ENCODE measurements around the gene REELD1. TPM values are rescaled to one million over a fixed set of nuclear protein-coding genes. Genes with fewer than 3 reads are reported as not detected.

The REELD1 gene
- total RNA-seq, 1 experiment from 2014 or later: not detected

DNA sequence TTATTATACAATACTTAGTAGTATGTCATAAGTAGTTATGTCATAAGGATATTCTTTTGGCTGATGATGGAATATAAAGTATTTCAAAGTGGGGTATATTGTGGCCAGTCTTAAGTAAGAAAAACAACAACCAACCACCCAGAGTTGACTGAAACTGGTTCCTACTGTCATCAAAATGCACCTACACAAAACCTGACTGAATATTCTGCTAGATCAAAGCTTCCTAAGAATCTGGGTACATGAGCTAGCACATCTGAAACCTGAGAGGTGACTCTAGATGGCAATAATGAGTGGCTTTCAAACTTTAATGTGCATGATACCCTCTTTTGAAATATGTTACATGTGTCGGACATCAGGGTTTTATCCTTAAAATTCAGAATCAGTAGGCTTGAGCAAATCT, 60.4 kb downstream of the REELD1 start:
- no peak overlapping the region for H2BK12ac ChIP-seq (ENCODE audit: insufficient read length, low read depth, low read length)
- no peak overlapping the region for H3K4me2 ChIP-seq (ENCODE audit: insufficient read depth, insufficient read length, low read length)
- no peak overlapping the region for H4K5ac ChIP-seq (ENCODE audit: insufficient read length, low read depth, low read length)
- TF ChIP-seq, protein P1, sequence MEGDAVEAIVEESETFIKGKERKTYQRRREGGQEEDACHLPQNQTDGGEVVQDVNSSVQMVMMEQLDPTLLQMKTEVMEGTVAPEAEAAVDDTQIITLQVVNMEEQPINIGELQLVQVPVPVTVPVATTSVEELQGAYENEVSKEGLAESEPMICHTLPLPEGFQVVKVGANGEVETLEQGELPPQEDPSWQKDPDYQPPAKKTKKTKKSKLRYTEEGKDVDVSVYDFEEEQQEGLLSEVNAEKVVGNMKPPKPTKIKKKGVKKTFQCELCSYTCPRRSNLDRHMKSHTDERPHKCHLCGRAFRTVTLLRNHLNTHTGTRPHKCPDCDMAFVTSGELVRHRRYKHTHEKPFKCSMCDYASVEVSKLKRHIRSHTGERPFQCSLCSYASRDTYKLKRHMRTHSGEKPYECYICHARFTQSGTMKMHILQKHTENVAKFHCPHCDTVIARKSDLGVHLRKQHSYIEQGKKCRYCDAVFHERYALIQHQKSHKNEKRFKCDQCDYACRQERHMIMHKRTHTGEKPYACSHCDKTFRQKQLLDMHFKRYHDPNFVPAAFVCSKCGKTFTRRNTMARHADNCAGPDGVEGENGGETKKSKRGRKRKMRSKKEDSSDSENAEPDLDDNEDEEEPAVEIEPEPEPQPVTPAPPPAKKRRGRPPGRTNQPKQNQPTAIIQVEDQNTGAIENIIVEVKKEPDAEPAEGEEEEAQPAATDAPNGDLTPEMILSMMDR (conservative IDR thresholded peaks at IDR 0.05): no peak
- no peak overlapping the region for H4K91ac ChIP-seq (ENCODE audit: insufficient read length, low read depth, low read length)
- Mint-ChIP-seq H3K4me1 (no peaks in the 10 kb centered on the region), H3K4me3 (no peak overlapping the region), H3K9me3 (no peaks in the 10 kb centered on the region), H3K27ac (no peak overlapping the region), H3K36me3 (ENCODE audit: insufficient read depth in 1 of 3, low read depth in 3 of 3) (no peaks in the 10 kb centered on the region), H3K27me3 (ENCODE audit: low read depth) (no peaks in the 10 kb centered on the region)
- DNase-seq: no peak
- no peaks in the 10 kb centered on the region for H3K4me1 ChIP-seq (ENCODE audit: insufficient read depth, low read length)
- H3K9me3 ChIP-seq (ENCODE audit: control insufficient read depth, low read depth, low read length): no peaks in the 10 kb centered on the region
- no peaks in the 10 kb centered on the region for H3K79me1 ChIP-seq (ENCODE audit: insufficient read depth, low read depth, low read length, poor library complexity, severe bottlenecking)
- H3K4ac ChIP-seq (ENCODE audit: low read depth, low read length): no peak overlapping the region
- H3K79me2 ChIP-seq (ENCODE audit: insufficient read depth, low read length): no peaks in the 10 kb centered on the region
- H3K23ac ChIP-seq (ENCODE audit: insufficient read length, low read depth, low read length): no peak overlapping the region
- H2BK120ac ChIP-seq (ENCODE audit: low read depth, low read length, poor library complexity, severe bottlenecking): no peak overlapping the region
- no peaks in the 10 kb centered on the region for H3K27me3 ChIP-seq (ENCODE audit: insufficient read depth, low read length)
- no CpG with 5 or more reads among the region's 1 CpG for WGBS (ENCODE audit: extremely low coverage, insufficient read length, low lambda C conversion rate)
- H2AFZ ChIP-seq (ENCODE audit: low read length): no peak overlapping the region
- no peaks in the 10 kb centered on the region for H3K23me2 ChIP-seq (ENCODE audit: insufficient read length, low read depth, low read length, poor library complexity, severe bottlenecking)
- no peak overlapping the region for H2AK5ac ChIP-seq (ENCODE audit: insufficient read length, low read length)
- no peak overlapping the region for H2BK5ac ChIP-seq (ENCODE audit: insufficient read length, low read length)
- H3K14ac ChIP-seq (ENCODE audit: insufficient read depth, low read length): no peak overlapping the region
- H3T11ph ChIP-seq (ENCODE audit: low read length): no peak overlapping the region
- no peak overlapping the region for H3K18ac ChIP-seq (ENCODE audit: insufficient read length, low read depth, low read length)
- H2BK15ac ChIP-seq (ENCODE audit: low read depth, low read length): no peak overlapping the region
- no peak overlapping the region for H3K9ac ChIP-seq (ENCODE audit: extremely low read depth, insufficient read length, low read length)
- no peak overlapping the region for H4K8ac ChIP-seq (replicated peaks; ENCODE audit: insufficient read length, low read depth, low read length)
- H4K20me1 ChIP-seq (ENCODE audit: control insufficient read depth, insufficient read depth, insufficient read length): no peaks in the 10 kb centered on the region
- H2BK20ac ChIP-seq (ENCODE audit: low read depth, low read length, poor library complexity, severe bottlenecking): no peak overlapping the region
- no peak overlapping the region for H3K27ac ChIP-seq (ENCODE audit: insufficient read length, low read depth, low read length)
- no peak overlapping the region for H3K56ac ChIP-seq (ENCODE audit: insufficient read length, low read depth, low read length)

All from H9 (cell line).